T-helper 1 cell treated with Interleukin-12 subunit alpha and Interleukin-12 subunit beta and Interleukin-4 antibody, amounts not matched to agents 30 μg/mL and 1 μg/mL, for 36 hours (primary cell): ENCODE results near the gene RABGEF1.
"Not testable (repeated sequence)": the region's sequence is repeated elsewhere in the genome, so short reads cannot be mapped to it uniquely, and the experiment has no call there.

Experiments used
- H3K27ac Mint-ChIP-seq: one replicate; pipeline ENCODE4 v1.8.0; 2021; ENCODE audit warnings: mild to moderate bottlenecking, mixed read lengths
- H3K27me3 Mint-ChIP-seq: one replicate; pipeline ENCODE4 v1.8.0; 2021; ENCODE audit warnings: low read depth, mixed read lengths
- H3K36me3 Mint-ChIP-seq: one replicate; pipeline ENCODE4 v1.8.0; 2021; ENCODE audit warnings: low read depth, mixed read lengths
- H3K4me1 Mint-ChIP-seq: one replicate; pipeline ENCODE4 v1.8.0; 2021; ENCODE audit warnings: low read depth, mixed read lengths
- H3K4me3 Mint-ChIP-seq: one replicate; pipeline ENCODE4 v1.8.0; 2021; ENCODE audit warnings: mild to moderate bottlenecking, moderate library complexity, mixed read lengths
- H3K9me3 Mint-ChIP-seq: one replicate; pipeline ENCODE4 v1.8.0; 2021; ENCODE audit warnings: mixed read lengths

RABGEF1 gene

DNA sequence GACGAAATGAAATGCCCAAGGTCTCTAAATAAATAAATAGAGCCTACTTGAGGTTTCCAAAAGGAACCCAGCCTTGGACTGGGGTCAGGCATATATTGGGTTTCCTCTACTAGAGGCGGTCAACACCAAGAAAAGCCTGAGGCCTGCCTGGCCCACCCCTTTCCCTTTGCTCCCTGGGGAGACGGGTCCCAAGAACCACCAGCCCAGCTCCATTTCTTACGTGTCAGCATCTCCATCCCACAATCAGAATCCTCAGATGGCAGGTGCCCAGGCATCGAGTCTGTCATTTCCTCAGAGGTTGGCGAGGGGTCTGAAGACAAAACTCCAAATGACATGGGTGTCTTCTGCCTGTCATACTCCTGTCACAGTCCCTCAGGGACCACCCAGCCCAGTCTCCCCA lies 90.4 kb downstream of the RABGEF1 start:
- not testable (repeated sequence) for H3K27me3 Mint-ChIP-seq, H3K36me3 Mint-ChIP-seq, H3K27ac Mint-ChIP-seq, H3K9me3 Mint-ChIP-seq, H3K4me3 Mint-ChIP-seq, H3K4me1 Mint-ChIP-seq

DNA sequence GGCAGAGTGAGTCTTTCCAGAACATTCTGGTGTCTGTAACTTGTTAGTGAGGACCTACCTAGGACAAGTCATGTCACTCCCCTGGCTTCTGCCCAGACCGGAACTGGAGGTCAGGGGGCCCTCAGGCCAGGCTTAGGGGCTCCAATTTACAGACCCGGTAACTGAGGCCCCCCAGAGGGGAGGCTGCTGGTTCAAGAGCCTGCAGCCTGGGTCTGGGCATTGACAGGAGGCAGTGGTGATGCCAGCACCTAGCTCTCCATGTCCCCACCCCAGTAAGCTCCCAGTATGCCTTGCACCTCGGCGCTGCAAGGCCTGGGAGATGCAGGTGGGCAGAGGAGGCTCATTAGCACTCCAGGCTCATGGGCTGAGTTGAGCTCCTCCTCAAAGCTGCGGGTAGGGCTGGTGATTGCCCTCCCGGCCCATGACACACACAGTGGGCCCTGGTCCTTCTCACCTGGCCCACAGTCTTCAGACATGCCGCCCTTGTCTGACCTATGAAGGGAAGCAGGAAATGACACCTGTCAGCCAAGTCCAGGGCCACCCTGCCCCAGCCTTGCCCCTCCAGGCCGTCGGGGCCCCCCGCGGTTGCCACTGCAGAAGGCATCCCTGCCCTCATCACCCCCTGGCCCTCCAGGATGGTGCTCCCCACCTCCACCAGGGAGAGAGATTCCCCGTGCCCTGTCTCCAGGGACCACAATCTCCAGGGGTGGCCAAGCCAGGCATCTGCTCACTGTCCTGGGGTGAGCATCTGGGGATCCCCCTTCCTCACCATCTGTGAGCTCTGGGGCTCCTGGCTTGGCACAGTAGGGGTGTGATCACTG lies 92.2 kb downstream of the RABGEF1 start:
- peaks cover 7% of the 10 kb centered on the region for H3K9me3 Mint-ChIP-seq
- no peaks in the 10 kb centered on the region for H3K27me3 Mint-ChIP-seq
- H3K27ac Mint-ChIP-seq, result no peak overlapping the region
- H3K36me3 Mint-ChIP-seq, result no peaks in the 10 kb centered on the region
- no peaks in the 10 kb centered on the region for H3K4me1 Mint-ChIP-seq
- no peak overlapping the region for H3K4me3 Mint-ChIP-seq

DNA sequence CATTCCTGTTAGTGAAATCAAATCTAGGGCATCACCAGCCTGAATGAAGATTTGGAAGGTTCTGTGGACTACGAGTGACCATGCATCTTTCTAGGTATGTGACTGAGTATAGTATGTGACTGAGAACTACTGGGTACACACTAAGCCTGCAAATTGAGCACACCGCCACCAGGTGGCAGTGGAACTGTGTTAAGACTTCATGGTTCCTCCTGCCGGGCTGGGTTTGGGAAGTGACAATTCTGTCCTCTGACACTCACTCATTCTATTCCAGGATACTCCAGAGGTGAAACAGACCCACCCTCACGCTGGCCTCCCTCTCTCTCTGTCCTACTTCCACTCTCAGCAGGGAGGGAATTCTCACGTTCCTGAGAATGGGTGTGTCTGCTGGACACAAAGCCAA lies 96.5 kb downstream of the RABGEF1 start:
- peaks cover 7% of the 10 kb centered on the region for H3K9me3 Mint-ChIP-seq
- H3K27ac Mint-ChIP-seq, result no peak overlapping the region
- no peaks in the 10 kb centered on the region for H3K4me1 Mint-ChIP-seq
- no peak overlapping the region for H3K4me3 Mint-ChIP-seq
- no peaks in the 10 kb centered on the region for H3K27me3 Mint-ChIP-seq
- no peaks in the 10 kb centered on the region for H3K36me3 Mint-ChIP-seq

DNA sequence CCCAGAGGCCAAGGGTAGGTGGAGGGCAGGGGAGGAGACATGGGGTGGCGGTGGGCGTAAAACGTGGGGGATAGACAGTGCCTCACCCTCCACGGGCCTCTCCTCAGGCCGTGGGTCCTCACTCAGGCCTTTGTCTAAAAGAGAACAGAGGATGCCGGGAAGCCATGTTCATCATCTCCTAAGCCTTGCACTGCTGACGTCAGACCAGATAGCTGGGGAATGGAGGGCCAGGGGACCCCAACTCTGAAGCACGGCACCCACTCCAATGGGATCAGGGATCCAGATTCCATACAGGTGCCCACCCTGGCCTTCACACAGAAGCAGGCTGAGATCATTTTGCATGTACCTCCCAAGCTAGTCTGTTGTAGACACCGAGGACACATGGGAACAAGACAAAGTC lies 97.1 kb downstream of the RABGEF1 start:
- Mint-ChIP-seq H3K4me1 (no peaks in the 10 kb centered on the region), H3K4me3 (no peak overlapping the region), H3K27me3 (no peaks in the 10 kb centered on the region), H3K9me3 (peaks cover 7% of the 10 kb centered on the region), H3K36me3 (no peaks in the 10 kb centered on the region), H3K27ac (no peak overlapping the region)

DNA sequence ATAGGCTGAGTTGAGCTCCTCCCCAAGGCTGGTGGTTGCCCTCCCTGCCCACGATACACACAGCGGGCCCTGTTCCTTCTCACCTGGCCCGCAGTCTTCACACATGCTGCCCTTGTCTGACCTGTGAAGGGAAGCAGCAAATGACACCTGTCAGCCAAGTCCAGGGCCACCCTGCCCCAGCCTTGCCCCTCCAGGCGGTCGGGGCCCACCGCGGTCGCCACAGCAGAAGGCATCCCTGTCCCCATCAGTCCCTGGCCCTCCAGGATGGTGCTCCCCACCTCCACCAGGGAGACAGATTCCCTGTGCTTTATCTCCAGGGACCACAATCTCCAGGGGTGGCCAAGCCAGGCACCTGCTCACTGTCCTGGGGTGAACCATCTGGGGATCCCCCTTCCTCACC lies 99.3 kb downstream of the RABGEF1 start:
- Mint-ChIP-seq H3K4me1 (peaks cover 12% of the 10 kb centered on the region), H3K9me3 (peaks cover 7% of the 10 kb centered on the region), H3K36me3 (peaks cover 2% of the 10 kb centered on the region), H3K27ac (no peak overlapping the region), H3K4me3 (no peak overlapping the region), H3K27me3 (no peaks in the 10 kb centered on the region)

DNA sequence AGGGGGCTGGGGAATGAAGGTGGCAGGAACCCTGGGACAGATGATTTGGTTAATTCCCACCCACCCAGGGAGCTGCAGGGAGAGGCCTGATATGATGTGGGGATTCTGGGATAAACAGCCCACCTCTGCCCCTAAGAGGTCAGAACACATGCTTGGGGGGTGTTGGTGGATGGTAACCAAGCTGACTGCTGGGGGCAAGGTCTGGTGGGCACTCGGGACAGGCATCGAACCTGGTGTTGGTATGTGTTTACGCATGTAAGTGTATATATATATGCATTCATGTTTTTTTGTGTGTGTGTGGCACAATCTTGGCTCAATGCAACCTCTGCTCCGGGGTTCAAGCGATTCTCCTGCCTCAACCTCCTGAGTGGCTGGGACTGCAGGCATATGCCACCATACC lies 99.8 kb downstream of the RABGEF1 start:
- H3K4me1 Mint-ChIP-seq, result peaks cover 14% of the 10 kb centered on the region
- H3K36me3 Mint-ChIP-seq, result peaks cover 4% of the 10 kb centered on the region
- no peak overlapping the region for H3K27ac Mint-ChIP-seq
- H3K9me3 Mint-ChIP-seq, result peaks cover 7% of the 10 kb centered on the region
- no peak overlapping the region for H3K4me3 Mint-ChIP-seq
- H3K27me3 Mint-ChIP-seq, result no peaks in the 10 kb centered on the region

DNA sequence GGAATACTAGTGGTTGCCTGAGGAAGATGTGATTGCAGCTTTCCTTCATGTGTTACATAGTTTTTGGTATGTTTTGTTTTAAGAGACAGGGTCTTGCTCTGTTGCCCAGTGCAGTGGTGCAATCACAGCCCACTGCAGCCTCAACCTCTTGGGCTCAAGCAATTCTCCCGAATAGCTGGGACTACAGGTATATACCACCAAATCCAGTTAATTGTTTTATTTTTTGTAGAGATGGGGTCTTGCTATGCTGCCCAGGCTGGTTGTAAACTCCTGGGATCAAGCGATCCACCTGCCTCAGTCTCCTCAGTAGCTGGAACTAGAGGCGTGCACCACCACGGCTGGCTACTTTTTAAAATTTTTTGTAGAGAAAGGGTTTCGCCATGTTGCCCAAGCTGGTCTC lies 101.4 kb downstream of the RABGEF1 start:
- H3K4me3 Mint-ChIP-seq, result no peak overlapping the region
- no peaks in the 10 kb centered on the region for H3K27me3 Mint-ChIP-seq
- H3K4me1 Mint-ChIP-seq, result peaks cover 14% of the 10 kb centered on the region
- no peak overlapping the region for H3K27ac Mint-ChIP-seq
- peaks cover 5% of the 10 kb centered on the region for H3K9me3 Mint-ChIP-seq
- H3K36me3 Mint-ChIP-seq, result peaks cover 4% of the 10 kb centered on the region

DNA sequence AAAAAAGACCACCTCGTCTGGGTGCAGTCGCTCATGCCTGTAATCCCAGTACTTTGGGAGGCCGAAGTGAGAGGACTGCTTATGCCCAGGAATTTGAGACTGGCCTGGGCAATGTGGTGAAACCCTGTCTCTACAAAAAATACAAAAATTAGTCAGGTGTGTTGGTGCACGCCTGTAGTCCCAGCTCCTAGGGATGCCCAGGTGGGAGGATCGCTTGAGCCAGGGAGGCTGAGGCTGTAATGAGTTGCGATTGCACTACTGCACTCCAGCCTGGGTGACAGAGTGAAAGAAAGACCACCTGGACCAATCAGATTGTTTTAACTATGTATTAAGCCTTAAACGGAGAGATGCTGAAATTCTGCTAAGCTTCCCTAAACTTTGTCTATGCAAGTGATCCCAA lies 103.0 kb downstream of the RABGEF1 start:
- not testable (repeated sequence) for H3K27me3 Mint-ChIP-seq, H3K36me3 Mint-ChIP-seq, H3K9me3 Mint-ChIP-seq, H3K27ac Mint-ChIP-seq
- peak overlapping the region; percentile 98 for H3K4me3 Mint-ChIP-seq
- H3K4me1 Mint-ChIP-seq, result peaks cover 19% of the 10 kb centered on the region

DNA sequence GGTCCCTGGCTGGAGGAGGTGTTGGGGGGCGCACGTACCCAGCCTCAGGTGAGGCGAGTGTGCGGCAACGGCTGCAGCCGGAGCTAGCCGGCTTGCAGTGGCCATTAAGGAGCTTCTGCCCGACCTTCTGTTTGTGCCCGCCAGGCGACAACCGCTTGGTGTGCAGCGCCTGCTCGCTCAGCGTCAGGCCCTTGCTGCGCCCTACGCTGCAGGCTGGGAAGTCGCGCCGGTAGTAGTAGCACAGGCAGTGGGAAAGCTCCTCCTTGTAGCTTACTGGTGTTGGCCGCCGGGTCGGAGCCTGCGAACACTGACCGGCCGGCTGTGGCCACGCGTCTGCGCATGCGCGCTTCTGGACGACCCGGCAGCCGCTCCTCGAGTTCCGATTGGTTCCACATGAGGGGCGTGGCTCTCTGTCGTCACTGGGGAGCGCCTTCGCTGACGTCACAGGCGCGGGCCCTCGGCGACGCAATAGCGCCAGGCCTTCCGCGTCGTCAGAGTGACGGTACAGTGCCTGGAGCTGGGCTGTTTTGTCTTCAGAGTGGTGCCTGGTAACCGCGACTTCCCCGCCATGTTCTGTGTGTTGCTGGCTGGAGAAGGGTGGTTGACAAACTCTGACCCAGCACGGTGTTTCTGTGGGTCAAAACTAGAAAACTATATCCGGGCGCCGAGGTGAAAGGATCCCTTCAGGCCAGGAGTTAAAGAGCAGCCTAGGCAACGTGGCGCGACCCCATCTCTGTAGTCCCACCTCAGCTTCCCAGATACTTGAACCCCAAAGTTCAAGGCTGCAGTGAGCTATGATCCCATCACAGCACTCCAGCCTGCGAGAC lies 104.2 kb downstream of the RABGEF1 start:
- Mint-ChIP-seq H3K36me3 (peaks cover 4% of the 10 kb centered on the region), H3K27me3 (no peaks in the 10 kb centered on the region), H3K4me3 (peak overlapping the region; percentile 98), H3K9me3 (no peaks in the 10 kb centered on the region), H3K27ac (peak overlapping the region; percentile 97), H3K4me1 (peaks cover 19% of the 10 kb centered on the region)

DNA sequence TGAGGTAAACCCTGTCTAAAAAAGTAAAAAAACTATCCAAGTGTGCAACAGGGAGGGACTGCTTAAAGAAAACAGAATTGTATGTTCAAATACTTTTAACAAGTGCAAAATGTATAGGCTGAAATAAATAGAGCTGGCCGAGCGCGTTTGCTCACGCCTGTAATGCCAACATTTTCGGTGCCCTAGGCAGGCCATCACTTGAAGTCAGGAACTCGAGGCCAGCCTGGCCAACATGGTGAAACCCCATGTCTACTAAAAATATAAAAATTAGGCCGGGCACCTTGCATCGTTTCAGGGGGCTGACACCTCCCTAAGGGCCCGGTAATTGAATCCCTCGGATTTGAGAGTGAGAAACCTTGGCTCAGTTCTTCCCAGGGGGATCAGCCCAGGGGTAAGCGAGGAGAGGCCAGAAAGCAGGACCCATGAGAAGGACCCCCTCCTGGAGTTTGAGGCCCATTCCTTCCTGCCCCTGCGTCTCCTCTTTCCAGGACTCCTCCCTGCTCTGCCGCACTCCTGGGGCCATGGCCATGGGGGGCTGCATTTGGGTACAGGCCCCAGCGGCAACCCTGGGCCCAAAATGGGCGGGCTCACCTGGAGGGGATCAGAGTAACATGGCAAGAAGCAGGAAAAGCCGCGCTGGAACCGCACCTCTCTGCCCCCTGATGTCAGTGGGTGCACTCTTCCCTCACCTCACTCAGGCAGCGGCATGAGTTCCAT lies 105.0 kb downstream of the RABGEF1 start:
- Mint-ChIP-seq H3K36me3 (peaks cover 4% of the 10 kb centered on the region), H3K4me1 (peaks cover 19% of the 10 kb centered on the region), H3K27me3 (no peaks in the 10 kb centered on the region), H3K4me3 (peak overlapping the region; percentile 98), H3K9me3 (no peaks in the 10 kb centered on the region), H3K27ac (peak overlapping the region; percentile 97)

DNA sequence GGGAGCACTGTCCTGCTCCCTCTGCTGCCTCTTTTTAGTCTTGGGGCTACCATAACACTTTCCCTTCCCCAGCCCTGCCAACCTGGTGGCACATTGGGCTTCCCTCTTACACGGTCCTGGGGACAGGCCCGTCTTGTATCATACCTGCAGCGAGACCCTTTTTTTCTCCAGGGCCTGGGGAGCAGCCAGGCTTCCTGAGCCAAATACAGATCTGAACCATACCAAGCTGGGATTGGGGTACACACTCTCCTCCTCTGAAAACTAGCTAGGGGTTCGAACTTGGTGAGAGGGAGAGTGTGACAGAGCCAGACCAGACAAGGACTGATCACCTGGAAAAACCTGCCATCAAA lies 105.5 kb downstream of the RABGEF1 start:
- H3K36me3 Mint-ChIP-seq, H3K27me3 Mint-ChIP-seq: not testable (repeated sequence)
- H3K4me1 Mint-ChIP-seq, result peaks cover 19% of the 10 kb centered on the region

DNA sequence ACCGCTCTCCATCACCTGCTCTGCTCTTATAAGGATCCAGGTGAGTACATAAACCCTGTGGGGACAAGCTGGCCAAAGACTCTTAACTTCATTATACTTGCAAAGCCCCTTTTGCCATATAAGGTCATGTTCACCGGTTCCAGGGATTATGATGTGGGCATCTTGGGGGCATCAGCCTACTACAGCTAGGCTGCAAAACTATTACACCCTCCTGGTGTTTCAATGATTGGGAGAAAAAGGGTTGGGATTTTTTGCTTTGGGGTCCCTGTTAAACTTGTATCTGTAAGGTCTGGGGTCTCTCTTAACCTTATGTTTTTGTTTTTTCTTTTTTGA lies 107.0 kb downstream of the RABGEF1 start:
- H3K27ac Mint-ChIP-seq, result not testable (repeated sequence)

More for the DNA sequence above, 105.5 kb downstream of the RABGEF1 start:
- H3K9me3 Mint-ChIP-seq, result not testable (repeated sequence)
- Mint-ChIP-seq H3K4me3 (peak overlapping the region; percentile 62), H3K27ac (peak overlapping the region; percentile 97)

DNA sequence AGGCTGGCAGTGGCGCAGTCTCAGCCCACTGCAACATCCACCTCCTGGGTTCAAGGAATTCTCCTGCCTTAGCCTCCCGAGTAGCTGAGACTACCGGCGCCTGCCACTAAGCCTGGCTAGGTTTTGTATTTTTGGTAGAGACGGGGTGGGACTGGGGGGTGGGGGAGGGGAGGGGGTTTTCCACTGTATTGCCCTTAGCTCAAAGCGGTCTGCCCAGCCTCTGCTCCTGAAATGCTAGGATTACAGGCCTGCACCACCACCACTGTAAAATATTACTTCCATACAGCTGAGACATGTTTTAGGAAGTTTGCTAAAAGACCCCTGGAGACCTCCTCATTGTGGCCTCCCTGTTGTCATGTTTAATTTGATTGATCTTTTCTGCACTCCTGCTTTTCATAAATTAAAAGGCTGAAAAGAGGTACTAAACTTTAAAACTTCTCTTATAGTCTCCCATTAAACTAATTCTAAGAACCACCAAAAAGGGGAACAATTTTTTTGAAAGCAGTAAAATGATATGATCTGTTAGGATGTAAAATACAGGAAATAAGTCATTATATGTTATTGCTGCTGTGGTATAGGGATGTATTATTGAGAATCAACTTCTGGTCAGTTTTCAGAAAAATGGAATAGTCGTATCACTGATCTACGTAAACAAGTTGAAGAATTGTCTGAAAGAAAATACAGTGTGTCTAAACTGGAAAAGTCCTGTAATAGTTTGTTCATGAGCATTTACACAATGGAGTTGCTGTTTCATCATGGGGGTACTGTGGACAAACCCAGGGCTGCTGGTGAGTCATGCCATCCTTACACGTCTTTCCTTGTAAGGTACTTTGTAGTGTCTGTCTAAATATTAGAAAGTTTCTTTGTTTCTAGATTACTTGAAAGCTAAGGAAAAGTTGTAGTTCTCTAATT lies 107.6 kb downstream of the RABGEF1 start:
- H3K9me3 Mint-ChIP-seq, result no peaks in the 10 kb centered on the region
- H3K27ac Mint-ChIP-seq, result peak overlapping the region; percentile 27
- peaks cover 4% of the 10 kb centered on the region for H3K36me3 Mint-ChIP-seq
- no peak overlapping the region for H3K4me3 Mint-ChIP-seq
- H3K4me1 Mint-ChIP-seq, result peaks cover 19% of the 10 kb centered on the region
- no peaks in the 10 kb centered on the region for H3K27me3 Mint-ChIP-seq

More for the DNA sequence above, 107.0 kb downstream of the RABGEF1 start:
- H3K4me1 Mint-ChIP-seq, result peaks cover 19% of the 10 kb centered on the region
- not testable (repeated sequence) for H3K4me3 Mint-ChIP-seq, H3K27me3 Mint-ChIP-seq, H3K9me3 Mint-ChIP-seq, H3K36me3 Mint-ChIP-seq

DNA sequence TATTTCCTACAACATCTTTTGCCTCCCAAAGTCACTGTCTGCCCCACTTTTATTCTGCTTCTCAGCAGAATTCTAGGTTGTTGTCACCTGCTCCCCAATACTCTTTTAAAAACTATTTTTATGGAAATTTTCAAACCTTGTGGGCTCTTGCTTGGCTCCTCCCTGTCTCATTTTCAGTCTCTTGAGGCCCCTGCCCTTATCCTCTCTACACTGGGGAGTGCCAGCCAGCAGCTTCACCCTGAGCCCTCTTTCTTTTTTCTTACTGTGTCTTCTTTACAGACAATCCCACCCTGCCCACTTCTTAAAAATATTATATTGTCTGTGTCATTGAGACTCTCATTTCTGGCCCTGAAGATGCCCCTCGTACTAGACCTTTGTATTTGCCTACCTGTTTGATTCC lies 118.8 kb downstream of the RABGEF1 start:
- peak overlapping the region; percentile 61 for H3K4me3 Mint-ChIP-seq
- H3K27me3 Mint-ChIP-seq, result no peaks in the 10 kb centered on the region
- no peaks in the 10 kb centered on the region for H3K9me3 Mint-ChIP-seq
- peak overlapping the region; percentile 91 for H3K27ac Mint-ChIP-seq
- H3K4me1 Mint-ChIP-seq, result peaks cover 16% of the 10 kb centered on the region
- peaks cover 6% of the 10 kb centered on the region for H3K36me3 Mint-ChIP-seq
